GM21528 (cell line): ENCODE measurements around the gene ENGASE.

Source experiments
- ATAC-seq: cut with Tn5 transposase; IDR thresholded peaks from one replicate; pipeline ENCODE4 v1.9.1; 2021; ENCODE audit warnings: mild to moderate bottlenecking, moderate library complexity; ENCODE audit not compliant: unreplicated experiment, low FRiP score

ENGASE gene

DNA sequence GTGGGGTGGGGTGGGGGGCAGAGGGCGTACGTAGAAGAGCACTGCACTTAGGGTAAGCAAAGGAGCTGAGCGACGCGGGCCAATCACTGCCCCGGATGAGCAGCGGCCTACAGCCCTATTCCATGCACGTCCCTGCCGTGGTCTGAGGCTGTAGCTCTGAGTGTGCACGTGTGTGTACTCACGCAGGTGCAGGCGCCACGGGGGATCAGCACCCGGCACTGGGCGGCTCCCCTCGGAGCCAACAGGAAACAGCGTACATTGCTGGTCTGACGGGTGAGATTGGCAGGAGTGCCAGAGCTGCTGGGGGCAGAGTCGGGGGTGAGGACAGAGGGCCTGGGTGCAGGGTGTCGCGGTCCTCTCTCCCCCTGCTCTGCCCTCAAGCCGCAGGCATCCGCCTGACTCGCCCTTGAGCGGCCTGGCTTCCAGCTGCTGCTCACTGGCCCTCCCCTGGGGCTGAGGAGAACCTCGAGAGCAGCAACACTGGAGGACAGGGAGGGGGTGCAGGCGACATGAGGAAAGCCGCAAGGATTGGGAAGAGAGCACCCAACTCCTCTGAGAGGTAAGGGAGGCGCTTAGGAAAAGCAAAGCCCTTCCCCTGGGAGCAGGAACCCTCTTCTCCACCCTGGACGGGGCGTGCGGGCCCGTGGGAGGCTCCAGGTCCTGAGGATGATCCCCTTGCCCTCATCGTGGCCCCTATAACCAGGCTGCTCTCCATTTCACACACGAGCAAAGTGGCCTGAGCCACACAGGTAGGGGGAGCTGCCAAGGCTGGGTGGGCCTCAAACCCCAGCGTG lies 57.8 kb downstream of the ENGASE start:
- no peak for ATAC-seq

GRCh38 chr17:79133214-79133613 lies 58.6 kb downstream of the ENGASE start:
- no peak for ATAC-seq

GRCh38 chr17:79133985-79134384 lies 59.4 kb downstream of the ENGASE start:
- ATAC-seq, result no peak

DNA sequence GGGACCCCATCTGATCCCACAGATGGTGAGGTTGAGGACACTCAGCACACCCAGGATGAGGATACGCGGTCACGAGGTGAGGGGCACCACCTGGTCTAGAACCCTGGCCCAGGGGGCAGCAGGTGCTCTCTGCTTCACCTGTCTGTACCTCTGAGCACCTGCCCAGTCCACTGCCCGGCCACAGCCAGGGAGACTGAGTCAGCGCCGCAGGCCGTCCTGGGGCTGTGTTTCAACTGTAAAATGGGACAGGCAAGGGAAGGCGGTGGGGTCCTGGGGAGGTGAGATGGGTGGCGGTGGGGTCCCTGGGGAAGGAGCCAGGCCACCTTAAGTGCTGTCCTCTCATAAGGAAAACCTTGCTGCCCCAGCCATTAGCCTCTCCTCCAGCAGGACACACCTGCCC lies 60.4 kb downstream of the ENGASE start:
- no peak for ATAC-seq

- ATAC-seq, result no peak
Observed at GRCh38 chr17:79135628-79136405, 61.2 kb downstream of the ENGASE start.
